ENCODE data around the gene EXOC4.

DNA sequence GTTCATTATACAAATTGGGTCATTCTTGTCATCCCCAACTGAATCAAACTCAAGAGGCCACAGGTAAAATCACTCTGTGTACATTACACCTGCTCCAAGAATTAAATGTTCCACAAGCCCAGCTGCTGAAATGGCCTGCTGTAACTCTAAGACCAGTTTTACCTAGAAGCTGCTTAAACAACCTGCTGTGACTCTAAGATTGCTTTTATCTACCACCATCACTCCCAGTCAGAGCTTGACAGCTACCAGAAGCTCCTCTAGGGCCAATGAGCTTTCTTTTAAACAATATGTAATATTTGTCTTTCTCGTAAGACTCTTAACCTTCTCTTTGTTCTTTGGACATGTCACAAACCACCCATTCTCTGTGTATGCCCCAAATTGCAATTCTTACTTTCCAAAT lies 732.4 kb downstream of the EXOC4 start:
- TF ChIP-seq EZH2 (IDR thresholded peaks at IDR 0.05): no peak
- TF ChIP-seq POLR2AphosphoS5 (IDR thresholded peaks at IDR 0.05; ENCODE audit: borderline replicate concordance, low read depth, low read length): no peak
- TF ChIP-seq FOXP2 (optimal IDR thresholded peaks at IDR 0.05; ENCODE audit: control extremely low read depth, extremely low read length, insufficient read depth): no peak

Measured in SK-N-MC (cell line).